ENCODE data around the gene B3GNT3.
A peak's percentile ranks its signal among the peaks of the same experiment; 100 is the strongest.

The B3GNT3 gene, protein sequence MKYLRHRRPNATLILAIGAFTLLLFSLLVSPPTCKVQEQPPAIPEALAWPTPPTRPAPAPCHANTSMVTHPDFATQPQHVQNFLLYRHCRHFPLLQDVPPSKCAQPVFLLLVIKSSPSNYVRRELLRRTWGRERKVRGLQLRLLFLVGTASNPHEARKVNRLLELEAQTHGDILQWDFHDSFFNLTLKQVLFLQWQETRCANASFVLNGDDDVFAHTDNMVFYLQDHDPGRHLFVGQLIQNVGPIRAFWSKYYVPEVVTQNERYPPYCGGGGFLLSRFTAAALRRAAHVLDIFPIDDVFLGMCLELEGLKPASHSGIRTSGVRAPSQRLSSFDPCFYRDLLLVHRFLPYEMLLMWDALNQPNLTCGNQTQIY

DNA sequence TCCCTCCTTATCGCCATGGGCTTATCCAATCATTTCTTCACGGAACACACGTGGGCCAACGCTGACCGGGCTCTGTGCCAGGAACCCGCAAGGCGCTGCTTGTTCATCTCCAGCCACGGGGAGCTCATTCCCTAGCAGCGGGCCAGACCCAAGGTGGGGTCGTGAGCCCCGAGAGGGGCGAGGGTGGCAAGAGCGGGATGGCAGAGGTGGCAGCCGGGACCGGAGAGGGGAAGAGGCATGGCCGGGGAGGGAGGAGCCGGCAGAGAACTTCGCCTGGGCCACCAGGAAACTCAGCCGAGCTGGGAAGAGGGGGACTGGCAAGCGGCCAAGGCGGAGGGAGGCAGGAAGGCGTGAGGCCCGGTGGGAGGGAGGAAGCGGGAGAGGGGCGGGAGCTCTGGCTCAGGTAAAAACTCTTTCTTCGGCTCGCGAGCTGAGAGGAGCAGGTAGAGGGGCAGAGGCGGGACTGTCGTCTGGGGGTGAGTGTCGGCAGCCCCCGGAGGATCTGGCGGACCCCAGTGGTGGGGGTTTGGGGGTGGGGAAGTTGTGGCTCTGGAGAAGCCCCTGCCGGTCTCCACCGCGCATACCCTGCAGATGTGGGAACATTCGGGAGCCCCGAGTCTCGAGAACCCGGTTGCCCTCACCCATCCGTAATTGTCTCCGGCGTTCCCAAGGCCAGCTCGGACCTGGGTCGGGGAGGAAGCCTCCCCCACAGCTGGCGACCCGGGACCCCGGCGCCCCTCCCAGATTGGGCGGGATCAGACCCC is at the start of gene B3GNT3:
B3GNT3 (plus strand) TSS at position 408 of the 764 bp plus-strand sequence. CDS start 12,670 bp downstream, outside the sequence.
- DNase-seq: peak in 1 of 2 donors; percentile 11

DNA sequence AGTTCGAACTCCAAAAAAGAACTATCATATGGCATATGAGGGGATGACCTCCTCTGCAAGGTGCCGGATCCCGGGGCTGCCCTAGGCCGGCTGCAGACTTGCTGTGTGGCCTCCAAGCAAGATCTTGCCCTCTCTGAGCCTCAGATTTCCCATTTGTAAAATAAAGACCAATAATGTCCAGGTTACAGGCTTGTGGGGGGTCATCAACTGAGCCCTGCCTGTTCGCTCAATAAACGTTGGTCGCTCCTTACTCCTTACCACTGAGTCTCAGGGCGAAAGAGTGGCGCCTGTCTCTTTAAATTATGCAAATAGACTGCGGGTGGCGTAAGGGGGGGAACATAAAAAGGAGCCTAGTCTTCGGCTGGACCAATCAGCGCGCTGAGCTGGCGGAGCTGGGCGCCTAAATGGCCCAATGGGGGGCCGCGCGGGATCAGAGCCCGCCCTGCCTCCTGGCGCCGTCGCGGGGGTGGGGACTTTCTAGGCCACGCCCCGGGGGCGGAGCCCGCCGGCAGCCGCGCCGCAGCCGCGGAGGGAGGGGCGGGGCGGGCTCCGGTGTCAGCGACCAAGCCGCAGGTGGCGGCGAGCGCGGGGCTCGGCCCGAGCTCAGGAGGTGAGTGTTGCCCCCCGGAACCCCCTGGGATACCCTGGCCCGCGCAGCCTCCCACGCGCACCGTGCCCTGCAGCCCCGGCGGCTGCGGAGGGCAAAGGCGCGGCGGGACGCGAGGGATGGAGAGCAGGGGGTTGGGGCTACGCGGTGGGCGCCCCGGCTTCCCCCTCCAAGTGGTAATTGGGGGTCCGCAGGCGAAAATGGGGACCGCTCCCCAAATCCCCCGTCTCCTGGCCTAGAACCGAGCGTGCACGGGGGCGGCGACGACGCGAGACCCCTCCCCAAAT is 47.5 kb upstream of the B3GNT3 start:
- peak; percentile 92 to 95 for DNase-seq

DNA sequence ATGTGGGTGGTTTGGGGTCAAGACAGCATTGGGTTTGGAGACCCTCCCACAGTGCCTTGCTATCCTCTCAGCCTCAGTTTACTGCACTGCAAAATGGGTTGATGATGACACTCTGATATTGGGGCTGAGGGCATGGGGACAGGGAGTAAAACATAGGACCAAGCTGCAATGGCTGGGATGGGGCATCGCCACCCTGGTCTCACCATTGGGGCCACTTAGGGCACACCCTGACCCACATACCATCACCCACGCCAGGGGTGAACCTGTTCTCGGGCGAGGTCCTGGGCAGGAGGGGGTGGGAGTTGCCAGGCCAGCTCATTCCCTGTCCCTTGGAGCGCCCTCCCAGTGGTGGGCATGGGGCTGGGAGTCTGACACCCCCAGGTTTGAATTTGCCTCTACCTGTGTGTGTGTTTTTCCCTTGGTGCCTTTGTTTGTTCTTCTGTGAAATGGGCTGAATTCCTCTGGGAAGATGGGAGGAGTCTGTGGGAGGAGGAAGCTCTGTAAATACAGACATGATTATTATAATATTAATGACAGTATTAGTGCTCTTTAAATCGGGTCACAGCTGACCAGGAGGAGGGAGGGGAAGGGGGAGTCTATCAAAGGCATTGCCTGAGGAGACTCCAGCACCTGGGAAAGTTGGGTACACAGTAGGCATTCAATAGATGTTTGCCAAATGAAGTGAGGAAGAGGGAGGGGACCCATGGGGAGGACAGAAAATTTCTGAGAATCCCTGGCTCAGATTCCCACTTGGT is 45.9 kb upstream of the B3GNT3 start:
- DNase-seq: no peak

DNA sequence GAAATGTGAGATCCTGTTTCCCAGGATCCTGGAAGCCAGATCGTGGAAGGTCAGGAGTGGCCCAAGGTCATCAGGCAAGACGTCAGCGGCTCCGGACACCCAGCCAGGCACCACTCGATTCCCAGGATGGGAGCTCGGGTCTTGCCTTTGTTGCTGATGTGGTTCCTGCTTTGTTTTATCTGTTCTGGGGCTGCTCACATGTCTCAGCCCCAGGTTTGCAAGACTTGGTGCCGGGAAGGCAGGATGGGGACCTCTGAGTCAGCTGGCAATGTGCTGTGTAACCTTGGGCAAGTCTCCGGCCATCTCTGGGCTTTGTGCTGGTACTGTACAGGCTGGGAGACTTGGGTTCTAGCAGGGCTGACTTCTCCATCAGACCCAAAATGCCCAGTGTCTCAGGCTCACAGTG is 45.0 kb upstream of the B3GNT3 start:
- DNase-seq: peak in 1 of 2 donors; percentile 30

DNA sequence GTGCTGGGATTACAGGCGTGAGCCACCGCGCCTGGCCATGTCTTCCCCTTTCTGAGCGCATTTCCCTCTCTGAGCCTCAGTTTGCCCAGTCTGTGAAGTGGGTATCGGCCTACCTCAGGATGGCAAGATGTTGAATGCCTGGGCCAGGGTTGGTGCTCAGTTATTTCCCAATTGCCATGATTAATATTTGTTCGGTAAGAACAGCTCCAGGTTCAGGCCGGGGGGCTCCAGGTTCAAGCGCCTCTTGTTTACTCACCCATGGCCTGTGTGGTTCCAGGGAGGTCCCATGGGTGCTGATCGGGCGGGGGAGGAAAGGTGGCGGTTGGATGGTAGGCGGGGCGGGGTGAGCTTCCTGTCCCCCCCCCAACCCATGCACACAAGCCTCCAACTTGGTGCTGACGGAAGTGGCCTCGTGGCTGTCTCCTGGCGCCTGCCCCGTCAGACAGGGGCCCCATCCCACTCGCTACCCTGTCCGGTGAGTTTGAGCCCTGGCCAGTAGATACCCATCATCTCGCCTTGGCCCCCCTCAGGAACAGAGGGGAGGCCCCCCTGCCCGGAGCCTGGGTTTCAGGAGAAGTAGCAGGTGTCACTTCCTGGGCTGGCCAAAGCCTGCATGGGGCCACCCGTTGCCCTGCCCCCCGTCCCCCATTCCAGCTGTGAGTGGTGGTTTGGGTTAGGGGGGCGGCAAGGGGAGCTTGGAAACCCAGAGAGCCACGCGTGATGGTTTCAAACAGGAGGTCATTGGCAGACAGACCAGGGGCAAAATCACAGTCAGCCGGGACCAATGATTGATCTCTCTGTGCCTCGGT is 43.6 kb upstream of the B3GNT3 start, which contains the start of gene FCHO1:
FCHO1 (plus strand) TSS at position 375 of the 809 bp plus-strand sequence. CDS start 3,688 bp downstream, outside the sequence.
- DNase-seq: peak; percentile 87 to 90

DNA sequence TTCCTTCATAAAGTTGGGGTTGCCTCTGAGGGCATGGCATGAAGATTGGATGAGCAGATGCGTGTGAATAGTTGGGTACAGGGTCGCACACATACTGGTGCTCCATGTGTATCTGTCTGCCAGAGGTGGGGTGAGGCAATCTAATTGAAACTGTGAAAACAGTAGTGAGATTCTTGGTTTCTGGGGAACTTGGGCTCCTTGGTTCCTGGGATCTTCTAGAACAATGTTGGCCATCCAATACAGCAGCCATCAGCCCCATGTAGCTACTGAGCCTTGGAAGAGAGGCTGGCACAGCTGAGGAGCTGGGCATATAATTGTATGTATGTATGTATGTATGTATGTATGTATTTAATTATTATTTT is 43.0 kb upstream of the B3GNT3 start:
- DNase-seq: peak in 1 of 2 donors; percentile 8

DNA sequence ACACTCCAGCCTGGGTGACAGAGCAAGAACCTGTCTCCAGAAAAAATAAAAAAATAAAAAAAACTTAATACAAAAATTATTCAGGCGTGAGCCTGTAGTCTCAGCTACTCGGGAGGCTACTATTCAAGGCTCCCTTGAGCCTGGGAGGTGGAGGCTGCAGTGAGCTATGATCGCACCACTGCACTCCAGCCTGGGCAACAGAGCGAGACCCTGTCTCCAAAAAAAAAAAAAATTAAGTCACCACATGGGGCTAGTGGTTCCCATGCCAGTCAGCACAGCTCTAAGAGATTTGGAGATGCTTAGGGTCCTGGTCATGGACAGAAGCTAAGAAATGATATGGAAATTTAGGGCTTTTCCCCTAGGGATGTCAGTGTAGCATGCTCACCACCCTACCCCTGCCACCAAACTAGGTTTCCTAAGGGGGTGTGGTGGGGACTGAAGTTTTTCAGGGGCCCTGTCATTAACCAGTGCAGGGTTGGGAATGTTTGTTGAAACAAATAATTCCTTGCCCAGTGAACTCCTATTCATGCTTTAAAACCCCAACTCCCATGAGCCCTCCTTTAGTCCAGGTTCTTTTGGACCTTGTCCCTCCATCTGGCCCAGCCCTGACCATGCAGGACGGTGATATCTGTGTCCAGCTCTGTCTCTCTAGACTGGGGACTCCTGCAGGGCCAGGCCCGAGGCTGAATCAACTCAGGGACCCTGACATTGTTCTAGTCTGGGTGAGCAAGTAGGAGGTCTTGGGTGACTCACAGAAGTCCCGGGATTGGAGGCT is 41.9 kb upstream of the B3GNT3 start:
- DNase-seq: no peak

DNA sequence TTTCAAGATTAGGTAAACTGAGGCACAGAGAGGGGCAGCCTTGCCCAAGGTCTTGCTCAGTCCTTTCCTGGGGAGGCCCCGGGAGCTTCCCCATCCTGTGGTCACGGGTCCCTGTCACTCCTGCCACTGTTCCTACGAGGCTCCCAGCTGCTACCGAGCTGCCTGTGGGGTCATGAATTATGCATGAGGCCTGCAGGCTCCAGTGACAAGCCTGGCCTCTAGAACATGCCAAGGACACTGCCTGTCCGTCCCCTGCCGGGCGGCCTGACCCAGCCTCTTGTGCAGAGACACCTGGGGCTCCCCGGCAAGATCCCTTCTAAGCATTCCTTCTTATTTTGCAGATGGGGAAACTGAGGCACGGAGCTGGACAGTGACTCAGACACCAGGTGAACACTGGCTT is 41.0 kb upstream of the B3GNT3 start:
- no peak for DNase-seq

DNA sequence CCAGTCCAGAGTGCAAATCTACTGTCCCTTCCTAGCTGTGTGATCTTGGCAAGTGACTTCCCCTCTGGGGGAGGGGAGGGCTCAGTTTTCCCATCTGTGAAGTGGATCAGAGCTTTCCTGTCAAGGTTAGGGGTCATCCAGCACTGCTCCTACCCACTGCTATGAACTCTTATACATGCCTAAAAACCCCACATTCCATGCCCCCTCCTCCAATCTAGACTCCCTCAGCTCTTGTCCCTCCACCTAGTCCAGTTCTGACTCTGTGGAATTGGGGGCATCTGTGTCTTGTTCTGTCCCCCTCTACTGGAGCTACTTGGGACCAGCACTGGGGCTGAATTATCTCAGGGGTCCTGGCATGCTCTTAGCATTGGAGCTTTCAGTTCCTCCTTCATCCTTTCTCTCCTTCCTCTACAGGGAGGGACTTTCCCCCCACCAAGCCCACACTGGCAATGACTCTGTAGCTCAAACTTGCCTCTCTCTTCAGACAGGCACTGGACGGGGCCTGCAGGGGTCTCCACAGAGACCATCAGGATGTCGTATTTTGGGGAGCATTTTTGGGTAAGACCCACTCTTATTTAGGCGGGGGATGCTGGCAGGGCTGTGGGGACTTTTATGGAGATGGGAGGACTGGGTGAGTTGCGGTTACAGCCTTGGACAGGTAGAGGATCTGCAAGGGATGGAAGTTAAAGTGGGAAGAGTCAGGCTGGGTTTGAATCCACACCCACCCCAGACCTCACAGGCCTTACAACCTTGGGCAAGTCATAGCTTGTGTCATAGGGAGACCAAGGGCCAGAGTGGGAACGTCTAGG is 40.1 kb upstream of the B3GNT3 start:
- DNase-seq: no peak

DNA sequence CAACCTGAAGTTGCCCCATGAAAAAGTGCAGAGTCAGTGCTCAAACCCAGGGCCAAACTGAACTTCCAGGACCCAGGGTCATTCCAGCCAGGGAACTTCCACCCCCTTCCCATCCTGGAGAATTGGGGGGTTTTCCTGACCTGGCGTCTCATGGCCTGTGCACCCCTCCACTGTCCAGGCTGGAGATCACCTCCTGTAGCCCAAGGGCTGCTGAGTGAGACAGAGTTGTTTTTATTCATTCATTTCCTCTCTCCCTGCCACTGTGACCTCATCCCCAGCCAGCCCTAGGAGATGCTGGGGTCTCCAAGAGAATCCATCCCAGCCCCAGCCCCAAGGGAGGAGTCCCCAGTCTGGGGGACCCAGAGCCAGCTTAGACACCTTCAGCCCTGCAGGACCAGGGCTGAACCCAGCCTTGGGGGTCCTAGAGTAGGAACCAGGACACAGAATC is 39.5 kb upstream of the B3GNT3 start:
- DNase-seq: no peak

DNA sequence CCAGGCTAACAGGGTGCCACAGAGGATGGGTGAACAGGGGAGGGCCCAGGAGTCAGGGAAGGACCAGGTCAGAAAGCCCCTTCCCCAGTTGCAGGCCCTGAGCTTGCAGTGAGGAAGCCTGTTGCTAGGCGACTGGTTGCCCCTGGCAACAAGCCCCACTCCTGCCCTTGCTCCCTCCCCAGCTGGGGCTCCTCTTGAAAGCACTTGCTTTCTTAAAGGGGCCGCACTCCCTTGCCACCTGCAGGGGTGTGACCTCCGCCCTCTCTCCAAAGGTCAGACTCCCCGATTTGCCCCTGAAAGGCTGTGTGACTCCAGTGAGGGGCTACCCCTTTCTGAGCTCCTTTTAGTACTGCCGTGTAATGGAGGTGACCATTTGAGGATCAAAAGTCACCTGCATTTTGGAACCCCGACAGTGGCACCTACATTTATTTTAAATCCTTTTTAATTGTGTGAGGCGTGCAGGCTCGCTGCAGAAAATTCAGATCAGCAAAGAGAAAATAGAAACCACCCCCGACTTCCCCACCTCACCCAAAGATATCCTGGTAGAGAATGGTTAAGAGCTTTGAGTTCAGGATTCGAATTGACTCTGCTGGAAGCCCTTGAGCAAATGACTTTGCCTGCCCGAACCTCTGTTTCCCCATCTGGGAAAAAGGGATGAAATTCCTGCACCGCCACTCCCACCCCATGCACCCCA is 38.8 kb upstream of the B3GNT3 start:
- no peak for DNase-seq

DNA sequence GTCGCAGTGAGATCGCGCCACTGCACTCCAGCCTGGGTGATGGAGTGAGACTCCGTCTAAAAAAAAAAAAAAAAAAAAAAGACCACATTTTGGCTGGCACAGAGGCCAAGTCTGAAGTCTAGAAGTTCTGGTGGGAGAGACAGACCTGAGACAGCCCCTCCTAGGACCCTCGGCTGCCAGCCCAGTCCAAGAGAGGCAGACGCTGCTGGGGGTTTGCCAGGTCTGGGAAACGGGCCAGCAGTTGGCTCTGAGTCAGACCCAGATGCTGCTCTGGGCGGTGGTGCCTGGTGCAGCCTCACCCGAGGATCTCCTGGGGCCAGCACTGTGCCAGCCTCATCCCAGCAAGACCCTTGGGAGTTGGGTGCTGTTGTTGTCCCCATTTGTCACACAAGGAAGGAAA is 37.8 kb upstream of the B3GNT3 start:
- no peak for DNase-seq

DNA sequence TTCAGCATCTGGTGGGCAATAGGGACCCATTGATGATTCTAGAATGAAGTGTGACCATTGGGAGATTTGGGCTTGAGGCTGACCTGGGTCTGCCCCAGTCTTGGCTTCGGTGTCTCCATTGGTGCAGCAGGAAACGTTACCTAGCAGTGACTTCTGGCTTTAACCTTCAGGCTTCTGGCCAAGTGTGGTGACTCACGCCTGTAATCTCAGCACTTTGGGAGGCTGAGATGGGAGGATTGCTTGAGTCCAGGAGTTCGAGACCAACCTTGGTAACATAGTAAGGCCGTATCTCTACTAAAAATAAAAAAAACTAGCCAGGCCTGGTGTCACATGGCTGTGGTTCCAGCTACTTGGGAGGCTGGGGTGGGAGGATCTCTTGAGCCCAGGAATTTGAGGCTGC is 36.4 kb upstream of the B3GNT3 start:
- no peak for DNase-seq

DNA sequence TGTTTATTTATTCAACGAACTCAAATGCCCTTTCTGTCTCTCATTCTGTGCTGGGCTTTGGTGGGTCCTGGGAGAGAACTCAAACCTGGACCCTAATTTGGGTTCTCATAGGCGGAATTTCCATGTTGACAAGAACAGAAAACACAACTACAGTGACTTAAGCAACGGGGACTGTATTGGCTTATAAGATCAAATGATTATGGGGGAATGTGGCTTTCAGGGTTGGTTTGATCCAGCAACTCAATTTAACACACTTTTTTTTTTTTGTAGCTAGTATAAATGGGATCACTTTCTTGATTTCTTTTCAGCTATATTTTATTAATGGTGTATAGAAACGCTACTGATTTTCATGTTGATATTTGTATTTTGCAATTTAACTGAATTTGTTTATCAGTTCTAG is 33.8 kb upstream of the B3GNT3 start:
- no peak for DNase-seq

DNA sequence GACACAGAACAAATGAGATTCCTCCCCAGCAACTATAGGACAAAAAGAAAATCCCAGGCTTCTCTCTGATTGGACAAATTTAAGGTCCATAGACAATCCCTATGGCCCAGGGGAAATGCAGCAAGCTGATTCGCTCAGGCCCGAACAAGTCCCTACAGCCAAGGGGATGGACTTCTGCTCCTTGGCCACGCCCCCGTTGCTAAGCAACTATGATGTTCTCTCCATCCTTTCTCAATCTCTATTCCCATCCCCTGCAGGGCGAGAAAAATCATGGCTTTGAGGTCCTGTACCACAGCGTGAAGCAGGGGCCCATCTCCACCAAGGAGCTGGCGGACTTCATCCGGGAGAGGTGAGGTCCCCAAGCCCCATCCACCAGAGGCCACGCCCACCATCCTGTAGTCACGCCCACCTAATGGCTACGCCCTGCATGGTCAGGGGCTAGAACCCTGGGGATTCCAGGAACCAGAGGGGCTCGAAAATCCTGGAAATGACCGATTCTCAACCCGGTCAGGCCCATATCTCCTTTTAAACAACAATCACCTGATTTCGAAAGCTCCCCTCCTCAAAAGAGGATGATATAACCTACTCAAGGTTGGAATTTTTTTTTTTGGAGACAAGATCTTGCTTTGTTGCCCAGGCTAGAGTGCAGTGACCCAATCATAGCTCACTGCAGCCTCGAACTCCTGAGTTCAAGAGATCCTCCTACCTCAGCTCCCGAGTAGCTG is 32.3 kb upstream of the B3GNT3 start:
- no peak for DNase-seq

DNA sequence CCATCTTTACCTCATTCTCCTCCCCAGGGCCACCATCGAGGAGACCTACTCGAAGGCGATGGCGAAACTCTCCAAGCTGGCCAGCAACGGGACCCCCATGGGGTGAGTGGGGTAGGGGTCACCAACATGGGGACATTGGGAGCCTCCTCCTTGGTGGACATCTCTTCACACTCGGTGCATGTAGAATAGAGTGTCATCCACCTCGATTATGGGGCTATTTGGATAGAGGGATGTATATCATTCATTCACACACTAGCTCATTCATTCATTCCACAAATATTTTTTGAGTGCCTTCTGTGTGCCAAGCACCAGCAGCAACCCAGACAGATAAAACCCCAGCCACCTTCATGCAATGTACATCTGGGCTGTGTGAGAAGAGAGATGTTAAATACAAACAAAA is 30.6 kb upstream of the B3GNT3 start:
- DNase-seq: no peak

DNA sequence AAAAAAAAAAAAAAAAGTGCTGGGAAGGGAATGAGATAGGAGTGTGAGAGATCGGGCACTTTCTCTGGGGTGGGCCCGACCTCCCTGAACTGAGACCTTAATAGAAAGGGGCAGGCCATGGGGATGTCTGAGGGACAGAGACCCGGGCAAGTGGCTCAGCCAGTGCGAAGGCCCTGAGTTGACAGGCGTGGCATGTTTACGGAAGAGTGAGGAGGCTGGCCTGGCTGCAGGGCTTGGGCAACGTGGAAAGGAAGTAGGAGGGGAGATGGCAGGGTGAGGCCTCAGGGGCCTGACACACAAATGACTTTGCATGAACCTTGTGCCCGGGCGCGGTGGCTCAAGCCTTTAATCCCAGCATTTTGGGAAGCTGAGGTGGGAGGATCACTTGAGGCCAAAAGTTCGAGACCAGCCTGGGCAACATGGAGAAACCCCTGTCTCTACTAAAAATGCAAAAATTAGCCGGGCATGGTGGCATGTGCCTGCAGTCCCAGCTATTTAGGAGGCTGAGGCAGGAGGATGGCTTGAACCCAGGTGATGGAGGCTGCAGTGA is 29.8 kb upstream of the B3GNT3 start:
- no peak for DNase-seq

DNA sequence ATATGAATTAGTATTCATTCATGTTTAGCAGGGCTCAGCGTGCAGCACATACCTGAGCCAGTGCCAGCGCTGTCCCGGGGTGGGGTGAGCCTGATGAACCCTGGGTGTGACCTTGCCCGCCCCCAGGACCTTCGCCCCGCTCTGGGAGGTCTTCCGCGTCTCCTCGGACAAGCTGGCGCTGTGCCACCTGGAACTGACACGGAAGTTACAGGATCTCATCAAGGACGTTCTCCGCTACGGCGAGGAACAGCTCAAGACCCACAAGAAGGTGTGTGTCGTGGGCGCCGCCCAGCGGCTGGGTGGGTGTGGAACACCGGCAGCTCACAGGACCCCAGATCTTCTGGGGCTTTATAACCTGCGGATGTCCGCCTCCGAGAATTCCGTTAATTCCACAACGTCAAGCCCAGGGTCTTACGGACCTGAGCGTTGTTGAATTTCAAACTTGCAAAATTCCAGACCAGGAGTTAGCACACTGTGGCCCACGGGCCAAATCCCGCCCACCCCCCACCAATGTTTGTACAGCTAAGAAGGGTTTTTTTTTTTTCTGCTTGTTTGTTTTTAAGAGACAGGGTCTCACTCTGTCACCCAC is 28.3 kb upstream of the B3GNT3 start:
- DNase-seq: peak; percentile 26 to 32
